ENCODE data around the gene XRN1.
A peak's percentile ranks its signal among the peaks of the same experiment; 100 is the strongest.
"Not testable (repeated sequence)": the region's sequence is repeated elsewhere in the genome, so short reads cannot be mapped to it uniquely, and the experiment has no call there.

The XRN1 gene

GRCh38 chr3:142318331-142318730 is 129.5 kb downstream of the XRN1 start:
- TF ChIP-seq ZFX (IDR thresholded peaks at IDR 0.05) (no peak), CTCF (conservative IDR thresholded peaks at IDR 0.05) (no peak)
- H3K27ac ChIP-seq = no peak overlapping the region

GRCh38 chr3:142315978-142316388 is 131.9 kb downstream of the XRN1 start:
- peak overlapping the region; percentile 42; the same call in 1 of the 2 replicates for H3K27ac ChIP-seq

- H3K27ac ChIP-seq = peak overlapping the region; percentile 42
- TF ChIP-seq ZFX (IDR thresholded peaks at IDR 0.05) = no peak
- no peak for TF ChIP-seq CTCF (conservative IDR thresholded peaks at IDR 0.05)
Measured at GRCh38 chr3:142315083-142315482, 132.8 kb downstream of the XRN1 start.

GRCh38 chr3:142310439-142310838 is 137.4 kb downstream of the XRN1 start:
- TF ChIP-seq ZFX (IDR thresholded peaks at IDR 0.05) = no peak
- TF ChIP-seq CTCF (conservative IDR thresholded peaks at IDR 0.05) = no peak
- H3K27ac ChIP-seq = no peak overlapping the region

GRCh38 chr3:142302847-142303246 is 145.0 kb downstream of the XRN1 start:
- H3K27ac ChIP-seq = not testable (repeated sequence)

GRCh38 chr3:142298626-142299025 is 149.2 kb downstream of the XRN1 start:
- H3K27ac ChIP-seq = no peak overlapping the region
- TF ChIP-seq CTCF (conservative IDR thresholded peaks at IDR 0.05) (no peak), ZFX (IDR thresholded peaks at IDR 0.05) (no peak)

GRCh38 chr3:142296507-142296906 is 151.3 kb downstream of the XRN1 start:
- no peak for TF ChIP-seq ZFX (IDR thresholded peaks at IDR 0.05)
- TF ChIP-seq CTCF (conservative IDR thresholded peaks at IDR 0.05) = no peak
- no peak overlapping the region for H3K27ac ChIP-seq

- no peak overlapping the region for H3K27ac ChIP-seq
- TF ChIP-seq ZFX (IDR thresholded peaks at IDR 0.05) (no peak), CTCF (conservative IDR thresholded peaks at IDR 0.05) (no peak)
Measured at GRCh38 chr3:142287866-142288638, 159.8 kb downstream of the XRN1 start.
